ENCODE data around the gene BCAS3.
A peak's percentile ranks its signal among the peaks of the same experiment; 100 is the strongest.

Gene BCAS3

GRCh38 chr17:61164517-61164916 is 486.9 kb downstream of the BCAS3 start:
- no peak for DNase-seq

GRCh38 chr17:61167075-61167474 is 489.4 kb downstream of the BCAS3 start:
- peak; percentile 58 for DNase-seq

- DNase-seq = no peak
Observed at GRCh38 chr17:61168506-61168905, 490.9 kb downstream of the BCAS3 start.

GRCh38 chr17:61174310-61174709 is 496.7 kb downstream of the BCAS3 start:
- no peak for DNase-seq

- DNase-seq = peak; percentile 95
Observed at GRCh38 chr17:61175298-61176142, 497.9 kb downstream of the BCAS3 start.

- DNase-seq = no peak
Observed at GRCh38 chr17:61177351-61177750, 499.7 kb downstream of the BCAS3 start.

GRCh38 chr17:61178284-61178683 is 500.6 kb downstream of the BCAS3 start:
- no peak for DNase-seq

- no peak for DNase-seq
Observed at GRCh38 chr17:61179380-61179806, 501.7 kb downstream of the BCAS3 start.

- DNase-seq = no peak
Observed at GRCh38 chr17:61183793-61184192, 506.1 kb downstream of the BCAS3 start.

- no peak for DNase-seq
Observed at GRCh38 chr17:61185385-61185784, 507.7 kb downstream of the BCAS3 start.

GRCh38 chr17:61187038-61187437 is 509.4 kb downstream of the BCAS3 start:
- DNase-seq = no peak

- no peak for DNase-seq
Observed at GRCh38 chr17:61188081-61188480, 510.4 kb downstream of the BCAS3 start.

- DNase-seq = no peak
Observed at GRCh38 chr17:61189968-61190367, 512.3 kb downstream of the BCAS3 start.

- no peak for DNase-seq
Observed at GRCh38 chr17:61196302-61196704, 518.7 kb downstream of the BCAS3 start.

GRCh38 chr17:61196799-61197198 is 519.1 kb downstream of the BCAS3 start:
- DNase-seq = no peak

- no peak for DNase-seq
Observed at GRCh38 chr17:61199431-61200338, 522.0 kb downstream of the BCAS3 start.

- no peak for DNase-seq
Observed at GRCh38 chr17:61200339-61200715, 522.7 kb downstream of the BCAS3 start.

- no peak for DNase-seq
Observed at GRCh38 chr17:61201211-61201610, 523.6 kb downstream of the BCAS3 start.

GRCh38 chr17:61202564-61202963 is 524.9 kb downstream of the BCAS3 start:
- DNase-seq = no peak

GRCh38 chr17:61203671-61204131 is 526.0 kb downstream of the BCAS3 start:
- DNase-seq = no peak

- no peak for DNase-seq
Observed at GRCh38 chr17:61204456-61204855, 526.8 kb downstream of the BCAS3 start.

GRCh38 chr17:61205401-61205800 is 527.8 kb downstream of the BCAS3 start:
- DNase-seq = no peak

GRCh38 chr17:61205931-61206330 is 528.3 kb downstream of the BCAS3 start:
- no peak for DNase-seq

GRCh38 chr17:61206922-61207321 is 529.3 kb downstream of the BCAS3 start:
- no peak for DNase-seq

Data from hematopoietic multipotent progenitor cell treated with erythropoietin and hydrocortisone succinate and interleukin-3 and kit ligand, for 4 days (in vitro differentiated cells).